A549 (cell line): ENCODE results near the gene ARMH4. TPM values are rescaled to one million over a fixed set of nuclear protein-coding genes. Genes with fewer than 3 reads are reported as not detected.

Experiments
- ATAC-seq, 2 experiments: fragments of 200-7000 bp in 1 of 2; fragments of >200 bp in 1 of 2; cut with Nextera tagmentation in 1 of 2; cut with Tn5 transposase in 1 of 2; 3 replicates each; pipeline versions ENCODE4 v1.8.0 to v1.9.1; 2018 to 2020; ENCODE audit warnings: mild to moderate bottlenecking in 1 of 2, moderate library complexity in 1 of 2
- CTCF ChIA-PET: fragments of 300-600 bp; sonication (Branson Sonifier 250); formaldehyde crosslinking; extraction: SDS; loops from one replicate; lab custom pipeline; 2021; ENCODE audit warnings: antibody characterized with exemption, inconsistent platforms; lab: Yijun Ruan, JAX
- POLR2A ChIA-PET: fragments of 350-600 bp; formaldehyde crosslinking; extraction: SDS; loops from one replicate; lab custom pipeline; 2021; ENCODE audit warnings: antibody characterized with exemption, inconsistent platforms; lab: Yijun Ruan, JAX
- DNase-seq, 2 experiments: peaks; one replicate each; pipeline versions ENCODE4 v3.0.0 to v3.0.0-alpha.2; 2011 to 2016; ENCODE audit warnings: low read depth in 1 of 2, low spot score in 1 of 2
- FAIRE-seq: peaks from 2 replicates; lab custom pipeline; 2011; peaks lifted over from hg19 to GRCh38; lab: Jason Lieb, UNC
- H3K27ac ChIP-seq, 2 experiments: fragments of >200 bp; sonication (Bioruptor Twin); formaldehyde crosslinking; 3 replicates each; pipeline ENCODE4 v1.5.1; 2016 to 2017
- H3K4me1 ChIP-seq: fragments of >200 bp; sonication (Bioruptor Twin); formaldehyde crosslinking; 3 replicates; pipeline ENCODE4 v1.6.1; 2016
- H3K4me2 ChIP-seq: fragments of >200 bp; sonication (Bioruptor Twin); formaldehyde crosslinking; 3 replicates; pipeline ENCODE4 v1.6.1; 2016
- H3K4me3 ChIP-seq: fragments of >200 bp; sonication (Bioruptor Twin); formaldehyde crosslinking; 3 replicates; pipeline ENCODE4 v1.5.1; 2016
- H3K9me3 ChIP-seq: fragments of >200 bp; sonication (Bioruptor Twin); formaldehyde crosslinking; 3 replicates; pipeline ENCODE4 v1.6.1; 2016
- ATOH8 ChIP-seq: fragments of 250-450 bp; sonication (Bioruptor Pico); IDR thresholded peaks from 2 replicates; pipeline ENCODE4 v1.5.0; 2020; ENCODE audit warnings: low read depth, mild to moderate bottlenecking, moderate library complexity
- BHLHE40 ChIP-seq: IDR thresholded peaks from 2 replicates; pipeline ENCODE4 v1.6.1; 2012; ENCODE audit warnings: low read depth, low read length, inconsistent platforms
- CBX2 ChIP-seq: fragments of 200-600 bp; sonication (generic); IDR thresholded peaks from 2 replicates; pipeline ENCODE4 v1.6.1; 2016; ENCODE audit warnings: low read depth, mild to moderate bottlenecking, borderline replicate concordance
- CEBPB ChIP-seq, 2 experiments: fragments of >200 bp in 1 of 2; sonication (Bioruptor Twin) in 1 of 2; formaldehyde crosslinking in 1 of 2; IDR thresholded peaks; 2 replicates each; pipeline ENCODE4 v1.6.1; 2012 to 2016
- CHD4 ChIP-seq: fragments of 200-600 bp; sonication (generic); IDR thresholded peaks from 2 replicates; pipeline ENCODE4 v1.6.1; 2016; ENCODE audit warnings: antibody characterized with exemption, mild to moderate bottlenecking, borderline replicate concordance
- E2F6 ChIP-seq: IDR thresholded peaks from 2 replicates; pipeline ENCODE4 v1.6.1; 2012; ENCODE audit warnings: low read depth, borderline replicate concordance
- EHF ChIP-seq: fragments of 250-450 bp; sonication (Bioruptor Pico); IDR thresholded peaks from 2 replicates; pipeline ENCODE4 v1.5.0; 2020; ENCODE audit warnings: mild to moderate bottlenecking
- ELK1 ChIP-seq: fragments of 150-350 bp; IDR thresholded peaks from 2 replicates; pipeline ENCODE4 v1.6.1; 2014; ENCODE audit warnings: low read depth, mild to moderate bottlenecking, low read length
- ESRRA ChIP-seq: fragments of 150-350 bp; IDR thresholded peaks from 2 replicates; pipeline ENCODE4 v1.6.1; 2014; ENCODE audit warnings: mild to moderate bottlenecking, low read length, borderline replicate concordance
- GATA3 ChIP-seq: IDR thresholded peaks from 2 replicates; pipeline ENCODE4 v1.6.1; 2012; ENCODE audit warnings: borderline replicate concordance
- HEYL ChIP-seq: fragments of 250-450 bp; sonication (Bioruptor Pico); IDR thresholded peaks from 2 replicates; pipeline ENCODE4 v1.8.0; 2021; ENCODE audit warnings: mild to moderate bottlenecking, moderate library complexity
- HOXB13 ChIP-seq: fragments of 250-450 bp; sonication (Bioruptor Pico); IDR thresholded peaks from 2 replicates; pipeline ENCODE4 v1.5.0; 2020; ENCODE audit warnings: low read depth, mild to moderate bottlenecking, moderate library complexity
- HOXB5 ChIP-seq: fragments of 250-450 bp; sonication (Bioruptor Pico); IDR thresholded peaks from 2 replicates; pipeline ENCODE4 v1.5.0; 2020; ENCODE audit warnings: mild to moderate bottlenecking, moderate library complexity
- MAZ ChIP-seq: fragments of 150-350 bp; IDR thresholded peaks from 2 replicates; pipeline ENCODE4 v1.6.1; 2014; ENCODE audit warnings: antibody characterized with exemption, low read depth, low read length, borderline replicate concordance
- NPAS2 ChIP-seq: fragments of 250-450 bp; sonication (Bioruptor Pico); IDR thresholded peaks from 2 replicates; pipeline ENCODE4 v1.8.0; 2022; ENCODE audit warnings: mild to moderate bottlenecking, moderate library complexity, borderline replicate concordance
- PBX3 ChIP-seq: IDR thresholded peaks from 2 replicates; pipeline ENCODE4 v1.6.1; 2012
- PHF8 ChIP-seq: fragments of 200-600 bp; sonication (generic); IDR thresholded peaks from 2 replicates; pipeline ENCODE4 v1.6.1; 2016; ENCODE audit warnings: low read depth, mild to moderate bottlenecking, antibody characterized with exemption, moderate library complexity, borderline replicate concordance
- POLR2A ChIP-seq: IDR thresholded peaks from 2 replicates; pipeline ENCODE4 v1.6.1; 2012; ENCODE audit warnings: mild to moderate bottlenecking, low read length
- POLR2AphosphoS2 ChIP-seq: conservative IDR thresholded peaks from 2 replicates; pipeline ENCODE4 v1.6.1; 2012; ENCODE audit warnings: low read length, improper control_type of control experiment, inconsistent platforms
- RARB ChIP-seq: fragments of 250-450 bp; sonication (Bioruptor Pico); IDR thresholded peaks from 2 replicates; pipeline ENCODE4 v1.8.0; 2021; ENCODE audit warnings: mild to moderate bottlenecking, moderate library complexity
- SMC3 ChIP-seq: fragments of >200 bp; sonication (Bioruptor Twin); formaldehyde crosslinking; IDR thresholded peaks from 3 replicates; pipeline ENCODE4 v1.6.1; 2018; ENCODE audit warnings: inconsistent platforms
- USF2 ChIP-seq: fragments of 450-650 bp; IDR thresholded peaks from 2 replicates; pipeline ENCODE4 v1.6.1; 2014; ENCODE audit warnings: antibody characterized with exemption
- ZC3H11A ChIP-seq: fragments of 450-650 bp; IDR thresholded peaks from 2 replicates; pipeline ENCODE4 v1.6.1; 2014; ENCODE audit warnings: antibody characterized with exemption, mild to moderate bottlenecking
- WGBS: methylation state at CpG from one replicate; pipeline ENCODE4 v1.1.6; 2017; ENCODE audit errors: missing lambda C conversion rate; 5-methylcytosine and 5-hydroxymethylcytosine counted together
- polyA plus RNA-seq, 4 experiments: library from polyadenylated mRNA; depleted of rRNA in 3 of 4; stranded (reverse); fragments of >200 nt; fragmentation: RNase III in 1 of 4; extraction: RNeasy Plus Mini Kit Qiagen cat#74134 plus additional on column Dnase treatment in 1 of 4; gene quantifications; 2 replicates in 3 of 4; 3 replicates in 1 of 4; pipeline ENCODE4 v1.2.3, GENCODE V29; 2011 to 2017

ARMH4 gene
- polyA plus RNA-seq, 2 of the 4 experiments (the other 2 are of a cell fraction), result 0.56 to 0.77 TPM

- no peak for TF ChIP-seq PBX3
- no peak for TF ChIP-seq NPAS2 (CRISPR knock-in tag)
- no peak for TF ChIP-seq MAZ
Measured at GRCh38 chr14:58091883-58092630, 60.0 kb downstream of the ARMH4 start (continued).

- Histone ChIP-seq H3K4me2 (no peak overlapping the region), H3K9me3 (no peaks in the 10 kb centered on the region), H3K27ac (no peak overlapping the region), H3K4me3 (no peak overlapping the region), H3K4me1 (no peaks in the 10 kb centered on the region)
- DNase-seq (no peak), FAIRE-seq (no peak), ATAC-seq (no peak)
- ChIA-PET CTCF (interaction anchor here (1.3 to 1.6 kb wide), 2 partner anchors 16 to 18 kb away, joined by 4 to 5 read pairs; no protein-coding TSS in a partner anchor), POLR2A (no interaction called here)
- WGBS, result 81% methylated on average over 3 of the region's 3 CpGs
- TF ChIP-seq USF2 (no peak), E2F6 (no peak), HOXB13 (no peak), CHD4 (no peak), HOXB5 (CRISPR knock-in tag) (no peak), CEBPB (IDR thresholded peaks at IDR 0.05) (no peak)
Measured at GRCh38 chr14:58089612-58090011, 62.4 kb downstream of the ARMH4 start.

- ChIA-PET CTCF (interaction anchor here (0.6 to 1.6 kb wide), 6 partner anchors 16 to 239 kb away, joined by 3 to 5 read pairs (median 4); no protein-coding TSS in a partner anchor), POLR2A (no interaction called here)
- H3K4me1 ChIP-seq, result no peaks in the 10 kb centered on the region
- no peak overlapping the region for H3K4me2 ChIP-seq
- DNase-seq (no peak), ATAC-seq (no peak), FAIRE-seq (no peak)
- WGBS, result 18% methylated on average over 2 of the region's 2 CpGs
- no peak for TF ChIP-seq RARB (CRISPR knock-in tag)
- no peak for TF ChIP-seq ZC3H11A
- TF ChIP-seq CBX2, result no peak
- no peak for TF ChIP-seq ATOH8 (CRISPR knock-in tag)
- no peak for TF ChIP-seq MAZ
- no peak for TF ChIP-seq EHF
- H3K27ac ChIP-seq, result no peak overlapping the region
- no peak overlapping the region for H3K4me3 ChIP-seq
- H3K9me3 ChIP-seq, result no peaks in the 10 kb centered on the region
Measured at GRCh38 chr14:58088961-58089360, 63.1 kb downstream of the ARMH4 start.

GRCh38 chr14:58085877-58086276 is 66.1 kb downstream of the ARMH4 start:
- Histone ChIP-seq H3K9me3 (no peaks in the 10 kb centered on the region), H3K4me3 (no peak overlapping the region), H3K27ac (no peak overlapping the region), H3K4me2 (no peak overlapping the region), H3K4me1 (peaks cover 17% of the 10 kb centered on the region)
- FAIRE-seq (no peak), DNase-seq (no peak), ATAC-seq (no peak)
- WGBS, result 87% methylated on average over 4 of the region's 4 CpGs
- ChIA-PET POLR2A (no interaction called here), CTCF (interaction anchor here (1.2 to 1.5 kb wide), 2 partner anchors 12 to 598 kb away, joined by 3 to 4 read pairs; no protein-coding TSS in a partner anchor)
- TF ChIP-seq GATA3, result no peak
- no peak for TF ChIP-seq ESRRA
- no peak for TF ChIP-seq BHLHE40
- TF ChIP-seq USF2, result no peak
- no peak for TF ChIP-seq ELK1
- TF ChIP-seq PBX3, result no peak
- no peak for TF ChIP-seq POLR2A
- no peak for TF ChIP-seq E2F6
- no peak for TF ChIP-seq PHF8
- TF ChIP-seq POLR2AphosphoS2, result no peak
- TF ChIP-seq SMC3, result no peak
- TF ChIP-seq HEYL (CRISPR knock-in tag), result no peak
